Measurements from ENCODE around the gene VSTM2L. TPM values are rescaled to one million over a fixed set of nuclear protein-coding genes. Genes with fewer than 3 reads are reported as not detected.

The VSTM2L gene
- total and polyA plus RNA-seq, 7 donors, result 0.05 to 2.8 (median 0.84) TPM

- H3K4me1 ChIP-seq, result no peaks in the 10 kb centered on the region
- peaks cover 0 to 72% (median 20%) of the 10 kb centered on the region in 3 donors for H3K27me3 ChIP-seq (ENCODE audit: insufficient read depth in 3 of 3, low read length in 2 of 3)
- 69 to 76% (median 72%) methylated on average over 6 of the region's 6 CpGs for WGBS, 3 donors
- no peak overlapping the region for H3K4me3 ChIP-seq
- DNase-seq, result no peak
- ATAC-seq, result no peak
- no peaks in the 10 kb centered on the region for H3K9me3 ChIP-seq
- no peaks in the 10 kb centered on the region for H3K36me3 ChIP-seq (ENCODE audit: insufficient read depth in 1 of 2, low read depth in 1 of 2)
- no peak overlapping the region for H3K27ac ChIP-seq
- TF ChIP-seq CTCF (IDR thresholded peaks at IDR 0.05), result no peak
- intact Hi-C loops (cut with DNase I), result no loop called here
Observed at GRCh38 chr20:37918035-37918434, 15.1 kb downstream of the VSTM2L start.

- ATAC-seq, result no peak
- intact Hi-C loops (cut with DNase I), result loop anchor here in 1 of 2 donors (10.0 kb wide), 1 partner anchor 295 kb away; no protein-coding TSS in a partner anchor
- 44 to 57% (median 45%) methylated on average over 5 of the region's 5 CpGs for WGBS, 3 donors
- Histone ChIP-seq H3K4me3 (no peak overlapping the region), H3K9me3 (no peaks in the 10 kb centered on the region), H3K27me3 (ENCODE audit: insufficient read depth in 3 of 3, low read length in 2 of 3) (peaks cover 0 to 60% (median 13%) of the 10 kb centered on the region in 3 donors), H3K27ac (no peak overlapping the region), H3K36me3 (ENCODE audit: insufficient read depth in 1 of 2, low read depth in 1 of 2) (no peaks in the 10 kb centered on the region), H3K4me1 (no peaks in the 10 kb centered on the region)
- TF ChIP-seq CTCF (IDR thresholded peaks at IDR 0.05), result no peak
- no peak for DNase-seq
Observed at GRCh38 chr20:37919389-37920040, 16.6 kb downstream of the VSTM2L start.

- no peak for ATAC-seq
- DNase-seq, result no peak
- peaks cover 0 to 52% (median 12%) of the 10 kb centered on the region in 3 donors for H3K27me3 ChIP-seq (ENCODE audit: insufficient read depth in 3 of 3, low read length in 2 of 3)
- TF ChIP-seq CTCF (IDR thresholded peaks at IDR 0.05), result no peak
- 24 to 32% (median 28%) methylated on average over 6 of the region's 6 CpGs for WGBS, 3 donors
- H3K9me3 ChIP-seq, result no peaks in the 10 kb centered on the region
- H3K36me3 ChIP-seq (ENCODE audit: insufficient read depth in 1 of 2, low read depth in 1 of 2), result no peaks in the 10 kb centered on the region
- no peak overlapping the region for H3K27ac ChIP-seq
- H3K4me1 ChIP-seq, result no peaks in the 10 kb centered on the region
- H3K4me3 ChIP-seq, result no peak overlapping the region
- intact Hi-C loops (cut with DNase I), result loop anchor here in 1 of 2 donors (10.0 kb wide), 1 partner anchor 295 kb away; no protein-coding TSS in a partner anchor
Observed at GRCh38 chr20:37920270-37920669, 17.3 kb downstream of the VSTM2L start.

GRCh38 chr20:37920679-37921322 is 17.9 kb downstream of the VSTM2L start:
- intact Hi-C loops (cut with DNase I), result loop anchor here in 1 of 2 donors (10.0 kb wide), 1 partner anchor 294 kb away; no protein-coding TSS in a partner anchor
- H3K4me3 ChIP-seq, result no peak overlapping the region
- H3K36me3 ChIP-seq (ENCODE audit: insufficient read depth in 1 of 2, low read depth in 1 of 2), result no peaks in the 10 kb centered on the region
- TF ChIP-seq CTCF (IDR thresholded peaks at IDR 0.05), result no peak
- H3K27me3 ChIP-seq (ENCODE audit: insufficient read depth in 3 of 3, low read length in 2 of 3), result peaks cover 0 to 48% (median 11%) of the 10 kb centered on the region in 3 donors
- no peaks in the 10 kb centered on the region for H3K4me1 ChIP-seq
- H3K9me3 ChIP-seq, result no peaks in the 10 kb centered on the region
- H3K27ac ChIP-seq, result no peak overlapping the region
- ATAC-seq (no peak), DNase-seq (no peak)
- WGBS, 3 donors, result 47 to 50% (median 49%) methylated on average over 1 of the region's 1 CpG
